ENCODE data around the gene DMD.

Gene DMD

DNA sequence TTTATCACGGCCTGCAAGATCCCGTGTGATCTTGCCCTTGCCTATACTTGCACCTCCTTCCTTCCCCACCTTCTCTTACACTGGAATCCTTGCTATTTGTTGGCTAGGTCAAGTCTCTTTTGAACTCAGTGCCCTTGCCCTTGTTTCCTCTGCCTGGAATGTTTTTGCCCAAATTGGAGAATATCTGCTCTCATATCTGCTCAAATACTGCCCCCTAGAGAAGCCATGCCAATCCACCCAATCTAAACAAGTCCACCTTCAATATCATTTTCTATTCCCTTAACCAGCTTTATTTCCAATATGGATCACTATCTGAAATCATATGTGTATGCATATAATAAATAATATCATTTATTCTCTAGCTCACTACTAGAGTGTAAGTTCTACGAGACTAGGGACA lies 1095.3 kb downstream of the DMD start:
- H3K27ac ChIP-seq: no peak overlapping the region
- no peak overlapping the region for H3K9ac ChIP-seq
- H3K4me3 ChIP-seq: no peak overlapping the region
- no peaks in the 10 kb centered on the region for H4K20me1 ChIP-seq
- peaks cover 10% of the 10 kb centered on the region for H3K4me1 ChIP-seq
- no peak for TF ChIP-seq Cebpa-rat (IDR thresholded peaks at IDR 0.05)
- H3K4me2 ChIP-seq: no peak overlapping the region
- H3K36me3 ChIP-seq: no peaks in the 10 kb centered on the region
- H3K9me3 ChIP-seq: no peaks in the 10 kb centered on the region
- H3K27me3 ChIP-seq: no peaks in the 10 kb centered on the region

DNA sequence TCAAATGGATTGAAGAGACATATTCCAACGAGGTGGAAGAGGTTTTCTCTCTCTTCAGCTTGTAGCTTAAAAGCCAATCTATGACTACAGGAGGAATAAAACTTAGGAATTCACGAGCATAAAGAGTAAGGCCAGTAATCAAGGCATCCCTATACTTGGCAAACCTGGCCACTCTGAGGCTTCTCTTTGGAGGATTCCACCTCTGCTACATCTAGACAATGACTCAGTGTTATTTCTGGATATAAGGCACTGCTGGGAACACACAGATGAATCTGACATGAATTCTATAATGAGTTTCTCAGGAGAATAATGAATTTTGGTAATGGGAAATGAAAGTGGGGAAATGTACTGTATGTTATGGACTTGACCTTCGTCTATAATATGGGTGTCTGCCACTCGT lies 1123.7 kb downstream of the DMD start:
- TF ChIP-seq Cebpa-rat (IDR thresholded peaks at IDR 0.05): no peak
- Histone ChIP-seq H3K36me3 (no peaks in the 10 kb centered on the region), H3K27me3 (no peaks in the 10 kb centered on the region), H3K4me2 (no peak overlapping the region), H3K9me3 (0 out of 2 replicates have a peak, but pooled peaks cover 3% of the 10 kb centered on the region), H3K4me1 (no peaks in the 10 kb centered on the region), H3K4me3 (no peak overlapping the region), H4K20me1 (no peaks in the 10 kb centered on the region), H3K27ac (no peak overlapping the region), H3K9ac (no peak overlapping the region)

DNA sequence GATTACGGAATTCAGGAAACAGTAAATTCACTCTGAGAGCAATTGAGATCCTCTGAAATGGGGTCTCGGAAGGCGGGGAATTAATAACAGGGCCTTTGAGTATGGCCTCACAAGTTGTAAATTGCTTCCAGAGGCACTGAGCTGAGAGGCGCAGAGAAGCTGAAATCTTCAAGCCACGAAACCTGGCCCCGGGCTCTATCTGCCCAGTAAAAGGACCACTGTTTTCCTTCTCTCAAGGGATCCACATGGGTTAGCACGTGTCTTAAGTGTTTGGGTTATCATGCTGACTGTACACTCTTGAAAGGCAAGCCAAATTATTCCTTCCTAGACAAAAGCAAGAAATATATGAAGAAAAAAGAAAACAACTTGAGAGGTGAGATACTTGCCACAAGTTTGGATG lies 1126.6 kb downstream of the DMD start:
- no peak overlapping the region for H3K27ac ChIP-seq
- H3K4me1 ChIP-seq: no peaks in the 10 kb centered on the region
- no peaks in the 10 kb centered on the region for H4K20me1 ChIP-seq
- no peak for TF ChIP-seq Cebpa-rat (IDR thresholded peaks at IDR 0.05)
- no peak overlapping the region for H3K4me2 ChIP-seq
- no peak overlapping the region for H3K9ac ChIP-seq
- H3K9me3 ChIP-seq: 0 out of 2 replicates have a peak, but pooled peaks cover 3% of the 10 kb centered on the region
- H3K27me3 ChIP-seq: no peaks in the 10 kb centered on the region
- H3K4me3 ChIP-seq: no peak overlapping the region
- no peaks in the 10 kb centered on the region for H3K36me3 ChIP-seq

DNA sequence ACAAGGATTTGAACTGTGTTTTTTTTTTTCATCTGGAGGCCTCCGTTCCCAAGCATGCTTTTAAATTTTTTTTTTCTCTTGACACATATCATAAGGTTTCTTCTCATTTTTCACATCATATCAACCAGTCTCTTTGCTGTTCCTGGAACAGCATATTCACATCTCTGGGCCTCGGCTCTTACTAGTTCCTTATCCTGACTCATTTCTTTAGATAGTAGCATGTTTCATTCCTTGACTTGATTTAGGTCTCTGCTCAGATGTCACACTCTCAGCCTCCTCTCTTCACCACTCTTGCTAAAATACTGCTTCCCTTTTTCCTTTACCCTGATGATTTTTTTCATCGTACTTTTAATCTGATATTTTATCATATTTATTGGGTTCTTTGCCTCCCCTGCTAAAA lies 1163.1 kb downstream of the DMD start:
- Histone ChIP-seq H3K9me3 (no peaks in the 10 kb centered on the region), H3K9ac (no peak overlapping the region), H3K4me1 (no peaks in the 10 kb centered on the region), H3K36me3 (no peaks in the 10 kb centered on the region), H3K27ac (no peak overlapping the region), H4K20me1 (no peaks in the 10 kb centered on the region), H3K27me3 (no peaks in the 10 kb centered on the region), H3K4me3 (no peak overlapping the region), H3K4me2 (no peak overlapping the region)
- no peak for TF ChIP-seq Cebpa-rat (IDR thresholded peaks at IDR 0.05)

DNA sequence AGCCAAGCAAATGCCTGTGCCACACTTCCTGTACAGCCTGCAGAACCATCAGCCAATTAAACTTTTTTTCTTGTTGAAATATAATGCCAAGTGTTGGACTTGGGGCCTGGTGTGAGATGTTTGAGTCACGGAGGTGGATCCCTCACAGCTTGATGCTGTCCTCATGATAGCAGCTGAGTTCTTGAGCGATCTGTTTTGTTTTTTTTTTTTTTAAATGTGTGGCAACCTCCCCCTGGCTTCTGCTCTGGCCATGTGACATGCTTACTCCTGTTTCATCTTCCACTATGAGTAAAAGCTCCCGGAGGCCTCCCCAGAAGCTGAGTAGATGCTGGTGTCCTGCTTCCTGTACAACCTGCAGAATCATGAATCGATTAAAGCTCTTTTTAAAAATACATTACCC lies 1166.2 kb downstream of the DMD start:
- Histone ChIP-seq H3K4me2 (no peak overlapping the region), H3K4me1 (no peaks in the 10 kb centered on the region), H3K27me3 (no peaks in the 10 kb centered on the region), H3K9ac (no peak overlapping the region), H4K20me1 (no peaks in the 10 kb centered on the region), H3K4me3 (no peak overlapping the region), H3K27ac (no peak overlapping the region), H3K9me3 (no peaks in the 10 kb centered on the region), H3K36me3 (no peaks in the 10 kb centered on the region)
- no peak for TF ChIP-seq Cebpa-rat (IDR thresholded peaks at IDR 0.05)

DNA sequence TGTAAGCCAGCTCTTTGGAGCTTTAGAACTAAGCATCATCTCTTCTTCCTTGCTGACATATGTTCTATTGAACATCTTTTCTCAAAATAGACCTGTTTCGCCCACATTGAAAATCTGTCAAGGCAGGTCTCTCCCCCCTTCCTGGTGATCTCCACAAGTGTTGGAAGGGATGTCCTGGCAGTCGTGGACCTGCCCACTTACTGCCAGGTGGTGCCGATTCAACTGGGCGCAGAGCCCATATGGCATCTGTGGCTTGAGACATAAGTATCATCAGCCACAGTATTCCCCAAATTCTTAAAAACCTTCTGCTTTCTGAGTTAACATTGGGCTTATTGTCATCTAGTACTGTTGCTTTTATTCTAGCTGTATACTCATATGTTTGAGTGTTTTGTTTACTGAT lies 1170.2 kb downstream of the DMD start:
- Histone ChIP-seq H3K27ac (no peak overlapping the region), H3K9ac (no peak overlapping the region), H3K4me2 (no peak overlapping the region), H3K27me3 (no peaks in the 10 kb centered on the region), H3K36me3 (no peaks in the 10 kb centered on the region), H3K4me3 (no peak overlapping the region), H4K20me1 (no peaks in the 10 kb centered on the region), H3K9me3 (no peaks in the 10 kb centered on the region), H3K4me1 (no peaks in the 10 kb centered on the region)
- no peak for TF ChIP-seq Cebpa-rat (IDR thresholded peaks at IDR 0.05)

DNA sequence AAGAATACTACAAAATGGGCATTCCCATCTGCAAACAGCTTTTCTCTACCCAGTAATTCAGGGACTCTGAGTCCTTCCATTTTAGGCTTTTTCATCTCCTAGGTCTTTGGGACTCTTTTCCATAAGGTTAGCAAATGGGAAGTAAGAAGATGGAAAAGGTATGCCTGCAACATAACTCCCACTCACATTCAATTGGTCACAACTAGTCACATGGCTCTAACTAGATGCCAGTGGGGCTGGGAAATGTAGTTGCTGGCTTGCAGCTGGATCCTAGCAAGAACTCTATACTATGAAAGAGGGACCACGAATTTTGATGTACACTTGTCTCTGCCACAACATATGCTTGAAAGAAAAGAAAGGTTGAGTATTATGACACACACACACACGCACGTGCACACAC lies 1184.6 kb downstream of the DMD start:
- H3K9ac ChIP-seq: no peak overlapping the region
- no peaks in the 10 kb centered on the region for H3K27me3 ChIP-seq
- no peaks in the 10 kb centered on the region for H3K36me3 ChIP-seq
- H4K20me1 ChIP-seq: no peaks in the 10 kb centered on the region
- no peaks in the 10 kb centered on the region for H3K9me3 ChIP-seq
- no peak overlapping the region for H3K4me3 ChIP-seq
- TF ChIP-seq Cebpa-rat (IDR thresholded peaks at IDR 0.05): no peak
- no peaks in the 10 kb centered on the region for H3K4me1 ChIP-seq
- H3K4me2 ChIP-seq: no peak overlapping the region
- no peak overlapping the region for H3K27ac ChIP-seq

DNA sequence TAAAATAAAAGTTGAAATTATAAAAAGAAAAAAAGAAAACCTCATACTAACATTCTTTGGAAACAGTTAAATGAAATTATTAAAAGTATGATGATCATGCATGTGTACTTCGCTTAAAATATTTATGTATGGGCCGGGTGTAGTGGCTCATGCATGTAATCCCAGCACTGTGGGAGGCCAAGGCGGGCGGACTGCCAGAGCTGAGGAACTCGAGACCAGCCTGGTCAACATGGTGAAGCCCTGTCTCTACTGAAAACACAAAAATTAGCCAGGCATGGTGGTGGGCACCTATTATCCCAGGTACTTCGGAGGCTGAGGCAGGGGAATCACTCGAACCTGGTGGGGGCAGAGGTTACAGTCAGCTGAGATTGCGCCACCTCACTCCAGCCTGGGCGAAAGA lies 1187.3 kb downstream of the DMD start:
- Histone ChIP-seq H3K27me3 (no peaks in the 10 kb centered on the region), H4K20me1 (no peaks in the 10 kb centered on the region), H3K36me3 (no peaks in the 10 kb centered on the region), H3K4me3 (no peak overlapping the region), H3K4me1 (no peaks in the 10 kb centered on the region), H3K9me3 (no peaks in the 10 kb centered on the region), H3K4me2 (no peak overlapping the region), H3K27ac (no peak overlapping the region), H3K9ac (no peak overlapping the region)
- TF ChIP-seq Cebpa-rat (IDR thresholded peaks at IDR 0.05): no peak

DNA sequence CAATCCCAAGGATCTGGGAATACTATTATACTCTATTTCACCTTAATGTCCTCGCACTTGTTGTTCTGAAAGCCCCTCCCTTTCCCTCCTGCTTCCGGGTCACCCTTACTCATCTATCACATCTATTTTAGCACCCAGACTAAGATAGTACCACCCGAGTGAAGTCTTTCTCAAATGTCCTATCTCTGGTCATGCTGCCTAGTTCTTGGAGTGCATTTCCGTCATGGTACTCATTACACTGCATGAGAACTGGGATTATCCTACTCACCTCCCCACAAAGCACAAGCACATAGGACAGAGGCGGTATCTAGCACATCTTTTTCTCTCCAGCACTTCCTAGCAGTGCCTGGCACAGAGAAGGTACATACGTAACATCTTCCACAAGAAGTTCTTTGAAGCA lies 1195.2 kb downstream of the DMD start:
- Histone ChIP-seq H3K4me3 (no peak overlapping the region), H3K9me3 (peaks cover 12% of the 10 kb centered on the region), H3K27me3 (no peaks in the 10 kb centered on the region), H3K4me1 (peaks cover 9% of the 10 kb centered on the region), H3K9ac (no peak overlapping the region), H4K20me1 (no peaks in the 10 kb centered on the region), H3K36me3 (no peaks in the 10 kb centered on the region), H3K27ac (no peak overlapping the region), H3K4me2 (no peak overlapping the region)
- TF ChIP-seq Cebpa-rat (IDR thresholded peaks at IDR 0.05): no peak

DNA sequence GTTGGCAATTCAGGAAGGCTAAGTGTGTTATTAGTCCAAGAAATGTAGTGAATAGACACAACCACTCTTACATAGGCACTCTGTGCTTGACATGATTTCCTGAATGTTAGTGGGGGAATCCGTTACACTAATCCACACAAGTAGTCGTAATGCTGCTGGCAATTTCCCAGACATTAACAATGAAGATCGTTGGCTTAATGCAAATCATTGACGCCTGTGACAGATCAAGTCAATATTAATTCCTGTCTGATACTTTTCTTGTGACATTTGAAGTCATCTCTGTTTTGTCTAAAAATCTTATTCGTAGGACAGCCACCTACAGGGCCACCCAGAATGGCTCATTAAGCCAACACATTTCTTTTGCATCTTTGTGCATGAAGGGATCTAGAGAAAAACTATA lies 1200.4 kb downstream of the DMD start:
- no peak for TF ChIP-seq Cebpa-rat (IDR thresholded peaks at IDR 0.05)
- peaks cover 24% of the 10 kb centered on the region for H3K9me3 ChIP-seq
- peaks cover 53% of the 10 kb centered on the region for H3K4me1 ChIP-seq
- no peak overlapping the region for H3K4me3 ChIP-seq
- H3K4me2 ChIP-seq: peak overlapping the region; percentile 70; the same call in 1 of the 2 replicates
- no peaks in the 10 kb centered on the region for H3K27me3 ChIP-seq
- no peak overlapping the region for H3K9ac ChIP-seq
- peak overlapping the region; percentile 89; the same call in 1 of the 2 replicates for H3K27ac ChIP-seq
- H4K20me1 ChIP-seq: no peaks in the 10 kb centered on the region
- no peaks in the 10 kb centered on the region for H3K36me3 ChIP-seq

DNA sequence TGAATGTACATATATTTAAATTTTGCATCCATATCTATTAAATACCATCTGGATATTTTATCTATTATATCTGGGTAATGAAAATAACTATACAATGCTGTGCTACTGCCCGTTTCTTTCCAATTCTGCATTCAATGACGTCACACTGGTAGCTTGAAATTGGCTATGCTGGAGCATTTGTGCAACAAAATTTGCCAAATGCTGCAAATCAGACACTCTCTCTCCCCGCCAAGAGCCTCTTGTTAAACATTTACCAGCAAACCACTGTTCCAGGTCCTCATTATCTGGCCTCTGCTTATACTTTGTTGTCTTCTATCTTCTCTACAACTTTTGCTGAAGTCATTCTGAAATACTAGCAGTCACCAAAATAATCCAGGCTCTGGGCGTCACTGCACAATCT lies 1201.1 kb downstream of the DMD start:
- H3K4me1 ChIP-seq: peaks cover 58% of the 10 kb centered on the region
- peak overlapping the region; percentile 89 for H3K27ac ChIP-seq
- no peak overlapping the region for H3K4me3 ChIP-seq
- H3K9me3 ChIP-seq: peaks cover 25% of the 10 kb centered on the region
- no peaks in the 10 kb centered on the region for H3K36me3 ChIP-seq
- peak overlapping the region; percentile 70 for H3K4me2 ChIP-seq
- H3K27me3 ChIP-seq: no peaks in the 10 kb centered on the region
- no peak for TF ChIP-seq Cebpa-rat (IDR thresholded peaks at IDR 0.05)
- H3K9ac ChIP-seq: no peak overlapping the region
- no peaks in the 10 kb centered on the region for H4K20me1 ChIP-seq
